HCT116 (cell line): Measurements from ENCODE around the gene PRKG1. TPM values are rescaled to one million over a fixed set of nuclear protein-coding genes. Genes with fewer than 3 reads are reported as not detected.

Source experiments
- ATAC-seq: fragments of 200-7000 bp; cut with Tn5 transposase; 2 replicates; pipeline ENCODE4 v1.9.1; 2020; ENCODE audit warnings: mild to moderate bottlenecking, moderate library complexity
- BruUV-seq: library from RNA; stranded (reverse); fragments of 400-500 nt; replicated peaks from 2 replicates; lab custom pipeline; 2021; lab: Mats Ljungman, UMichigan
- CTCF ChIA-PET: fragments of 300-600 bp; sonication (Branson Sonifier 250); formaldehyde crosslinking; loops from one replicate; lab custom pipeline; 2021; ENCODE audit warnings: antibody characterized with exemption; lab: Charles Lee
- POLR2A ChIA-PET: fragments of 300-600, 350-600 bp; sonication (Branson Sonifier 250); formaldehyde crosslinking; loops from one replicate; lab custom pipeline; 2021; ENCODE audit warnings: antibody characterized with exemption; lab: Charles Lee
- RAD21 ChIA-PET, 2 experiments: fragments of 300-600 bp; sonication (Branson Sonifier 250); formaldehyde crosslinking; loops; one replicate each; lab custom pipeline; 2023; ENCODE audit warnings: low total read pairs in 2 of 2; ENCODE audit not compliant: uncharacterized antibody in 2 of 2, unreplicated experiment in 2 of 2, low non-redundant PET in 1 of 2; lab: Charles Lee
- DNase-seq: peaks from one replicate; pipeline ENCODE4 v3.0.0-alpha.2; 2010; ENCODE audit warnings: low read depth, low spot score
- H2AFZ ChIP-seq: fragments of 200-600 bp; shearing (Covaris generic), sonication (generic); 2 replicates; pipeline ENCODE4 v1.6.1; 2017; ENCODE audit warnings: low read depth, mixed run types, mixed read lengths, antibody characterized with exemption, low read length; ENCODE audit not compliant: poor library complexity, severe bottlenecking
- H3K27ac ChIP-seq: 2 replicates; pipeline ENCODE4 v1.5.1; 2012; ENCODE audit warnings: low read depth, low read length
- H3K27me3 ChIP-seq: fragments of 200-600 bp; sonication (generic); 2 replicates; pipeline ENCODE4 v1.6.1; 2016; ENCODE audit warnings: mixed run types, low read length, mixed read lengths; ENCODE audit not compliant: insufficient read depth
- H3K36me3 ChIP-seq, 2 experiments: fragments of 200-500 bp in 1 of 2; fragments of 200-600 bp in 1 of 2; sonication (Bioruptor generic) in 1 of 2; sonication (generic) in 1 of 2; 2 replicates each; pipeline versions ENCODE4 v1.5.1 to v1.6.1; 2014 to 2016; ENCODE audit warnings: low read length in 2 of 2, inconsistent platforms in 1 of 2, mixed read lengths in 1 of 2, mixed run types in 1 of 2; ENCODE audit not compliant: insufficient read depth in 2 of 2, control insufficient read depth in 1 of 2
- H3K4me1 ChIP-seq, 2 experiments: fragments of 200-600 bp in 1 of 2; sonication (generic) in 1 of 2; 2 replicates each; pipeline versions ENCODE4 v1.5.1 to v1.6.1; 2012 to 2017; ENCODE audit warnings: low read length in 2 of 2, inconsistent platforms in 1 of 2, mild to moderate bottlenecking in 1 of 2, mixed read lengths in 1 of 2, mixed run types in 1 of 2, moderate library complexity in 1 of 2; ENCODE audit not compliant: insufficient read depth in 2 of 2, control insufficient read depth in 1 of 2
- H3K4me2 ChIP-seq: fragments of 200-600 bp; sonication (generic); 2 replicates; pipeline ENCODE4 v1.6.1; 2017; ENCODE audit warnings: mixed run types, low read length, mixed read lengths
- H3K4me3 ChIP-seq, 2 experiments: fragments of 200-600 bp in 1 of 2; sonication (generic) in 1 of 2; replicated peaks in 1 of 2; 2 replicates each; pipeline ENCODE4 v1.5.1; 2011 to 2016; ENCODE audit warnings: low read length in 2 of 2, control low read depth in 1 of 2, low read depth in 1 of 2, mild to moderate bottlenecking in 1 of 2, mixed read lengths in 1 of 2, mixed run types in 1 of 2
- H3K79me2 ChIP-seq: fragments of 200-600 bp; sonication (generic); 2 replicates; pipeline ENCODE4 v1.6.1; 2017; ENCODE audit warnings: mild to moderate bottlenecking, mixed run types, low read length, moderate library complexity, mixed read lengths; ENCODE audit not compliant: insufficient read depth
- H3K9ac ChIP-seq: fragments of 200-600 bp; sonication (generic); 2 replicates; pipeline ENCODE4 v1.6.1; 2016; ENCODE audit warnings: low read length, mixed read lengths
- H3K9me2 ChIP-seq: fragments of 200-600 bp; sonication (generic), shearing (Covaris generic); 2 replicates; pipeline ENCODE4 v1.6.1; 2017; ENCODE audit warnings: mixed run types, mild to moderate bottlenecking, moderate library complexity; ENCODE audit not compliant: insufficient read depth
- H3K9me3 ChIP-seq, 2 experiments: fragments of 200-500 bp in 1 of 2; fragments of 200-600 bp in 1 of 2; sonication (Bioruptor generic) in 1 of 2; sonication (generic) in 1 of 2; 2 replicates each; pipeline ENCODE4 v1.6.1; 2014 to 2017; ENCODE audit warnings: low read length in 2 of 2, mixed read lengths in 2 of 2, inconsistent platforms in 1 of 2, low read depth in 1 of 2, mild to moderate bottlenecking in 1 of 2, mixed run types in 1 of 2, moderate library complexity in 1 of 2; ENCODE audit not compliant: control insufficient read depth in 1 of 2, insufficient read depth in 1 of 2
- H4K20me1 ChIP-seq: fragments of 200-600 bp; sonication (generic), shearing (Covaris generic); 2 replicates; pipeline ENCODE4 v1.6.1; 2017; ENCODE audit warnings: mixed run types, mild to moderate bottlenecking, moderate library complexity; ENCODE audit not compliant: insufficient read depth
- ATF3 ChIP-seq: IDR thresholded peaks from 2 replicates; pipeline ENCODE4 v1.6.1; 2012
- CTCF ChIP-seq, 3 experiments: fragments of 200-600 bp in 1 of 3; sonication (generic) in 1 of 3; IDR thresholded peaks in 2 of 3; conservative IDR thresholded peaks in 1 of 3; 2 replicates each; pipeline ENCODE4 v1.5.1; 2012 to 2017; ENCODE audit warnings: low read depth in 2 of 3, low read length in 2 of 3, antibody characterized with exemption in 1 of 3, borderline replicate concordance in 1 of 3, control low read depth in 1 of 3, mild to moderate bottlenecking in 1 of 3, mixed read lengths in 1 of 3, mixed run types in 1 of 3, moderate library complexity in 1 of 3; ENCODE audit not compliant: insufficient read depth in 1 of 3
- EGR1 ChIP-seq: IDR thresholded peaks from 2 replicates; pipeline ENCODE4 v1.6.1; 2012; ENCODE audit warnings: low read depth
- ELF1 ChIP-seq: IDR thresholded peaks from 2 replicates; pipeline ENCODE4 v1.6.1; 2012; ENCODE audit warnings: low read depth, borderline replicate concordance
- EZH2phosphoT487 ChIP-seq: fragments of 200-600 bp; IDR thresholded peaks from 2 replicates; pipeline ENCODE4 v1.6.1; 2018; ENCODE audit warnings: antibody characterized with exemption, borderline replicate concordance
- FOSL1 ChIP-seq: IDR thresholded peaks from 2 replicates; pipeline ENCODE4 v1.6.1; 2012; ENCODE audit warnings: low read depth
- JUND ChIP-seq: IDR thresholded peaks from 2 replicates; pipeline ENCODE4 v1.6.1; 2012
- MAX ChIP-seq: IDR thresholded peaks from 2 replicates; pipeline ENCODE4 v1.6.1; 2012
- POLR2A ChIP-seq: IDR thresholded peaks from 2 replicates; pipeline ENCODE4 v1.7.0; 2011; ENCODE audit warnings: borderline replicate concordance; ENCODE audit not compliant: insufficient read depth, insufficient read length; ENCODE audit errors: extremely low read depth
- REST ChIP-seq: IDR thresholded peaks from 2 replicates; pipeline ENCODE4 v1.6.1; 2012; ENCODE audit warnings: low read depth
- SIN3A ChIP-seq: IDR thresholded peaks from 2 replicates; pipeline ENCODE4 v1.6.1; 2012; ENCODE audit warnings: low read depth
- SP1 ChIP-seq: IDR thresholded peaks from 2 replicates; pipeline ENCODE4 v1.6.1; 2012; ENCODE audit warnings: low read depth
- YY1 ChIP-seq: IDR thresholded peaks from 2 replicates; pipeline ENCODE4 v1.6.1; 2011; ENCODE audit warnings: low read length, low read depth, moderate library complexity, mild to moderate bottlenecking; ENCODE audit not compliant: insufficient replicate concordance; ENCODE audit errors: extremely low read depth
- ZFX ChIP-seq: fragments of 450-650 bp; IDR thresholded peaks from 2 replicates; pipeline ENCODE4 v1.6.1; 2017
- ZNF274 ChIP-seq: fragments of 200-500 bp; sonication (Bioruptor generic); IDR thresholded peaks from 2 replicates; pipeline ENCODE4 v1.6.1; 2014; ENCODE audit warnings: mild to moderate bottlenecking, low read depth, low read length, inconsistent platforms
- intact Hi-C: fragments of 100-400 bp; cut with micrococcal nuclease; formaldehyde crosslinking; loops from 2 replicates; pipeline ENCODE4 v1.10.0; 2022
- total RNA-seq: library from RNA; stranded (reverse); gene quantifications from one replicate; pipeline ENCODE4 v1.2.1, GENCODE V29; 2021; ENCODE audit not compliant: unreplicated experiment

The PRKG1 gene
- total RNA-seq, 1 experiment from 2014 or later, result 1.4 TPM

- RAD21 ChIA-PET, result no interaction called here
- BruUV-seq, result no TSS peak
- H3K4me2 ChIP-seq, result no peak overlapping the region
- H3K27ac ChIP-seq, result no peak overlapping the region
- intact Hi-C loops, result no loop called here
- no peaks in the 10 kb centered on the region; a peak in 1 of 4 replicates for H3K4me1 ChIP-seq
- no peak for DNase-seq
- no peaks in the 10 kb centered on the region for H3K36me3 ChIP-seq
- no peaks in the 10 kb centered on the region for H3K79me2 ChIP-seq
- H3K9me3 ChIP-seq, result no peaks in the 10 kb centered on the region
- no peaks in the 10 kb centered on the region for H3K9me2 ChIP-seq
- H2AFZ ChIP-seq, result no peak overlapping the region
- H4K20me1 ChIP-seq, result no peaks in the 10 kb centered on the region
- no peak for TF ChIP-seq CTCF (IDR thresholded peaks at IDR 0.05 in 2 of 3, conservative IDR thresholded peaks at IDR 0.05 in 1 of 3; ENCODE audit: borderline replicate concordance in 1 of 3, insufficient read depth in 1 of 3, low read depth in 2 of 3, low read length in 2 of 3)
- no peak for TF ChIP-seq POLR2A
- no peak for TF ChIP-seq ZFX
- TF ChIP-seq EGR1, result no peak
- TF ChIP-seq FOSL1, result no peak
- no peak for TF ChIP-seq SP1
- TF ChIP-seq REST, result no peak
- TF ChIP-seq ATF3, result no peak
- no peak for TF ChIP-seq MAX
- no peak for TF ChIP-seq ELF1
- TF ChIP-seq ZNF274, result no peak
- no peak for TF ChIP-seq JUND
- TF ChIP-seq SIN3A, result no peak
- TF ChIP-seq YY1, result no peak
- no peak for TF ChIP-seq EZH2phosphoT487
- POLR2A ChIA-PET, result no interaction called here
- H3K27me3 ChIP-seq, result no peaks in the 10 kb centered on the region
- no peak overlapping the region for H3K9ac ChIP-seq
- no peak for ATAC-seq
- H3K4me3 ChIP-seq, result no peak overlapping the region
- CTCF ChIA-PET, result no interaction called here
These were observed 1135.9 kb downstream of the PRKG1 start for GRCh38 chr10:52210161-52210560.
